IMR-90 (cell line): Measurements from ENCODE around the gene IRAK2. TPM values are rescaled to one million over a fixed set of nuclear protein-coding genes. Genes with fewer than 3 reads are reported as not detected.

Experiments
- ATAC-seq: fragments of 200-7000 bp; cut with Tn5 transposase; 2 replicates; pipeline ENCODE4 v1.9.1; 2020; ENCODE audit warnings: low read depth, mild to moderate bottlenecking, moderate library complexity
- BruUV-seq: library from RNA; stranded (reverse); fragments of 400-500 nt; replicated peaks from 2 replicates; lab custom pipeline; 2021; lab: Mats Ljungman, UMichigan
- CTCF ChIA-PET: fragments of 300-600 bp; formaldehyde crosslinking; extraction: SDS; loops from one replicate; lab custom pipeline; 2021; ENCODE audit warnings: antibody characterized with exemption; lab: Yijun Ruan, JAX
- POLR2A ChIA-PET: fragments of 300-600 bp; sonication (Branson Sonifier 250); formaldehyde crosslinking; loops from one replicate; lab custom pipeline; 2022; ENCODE audit warnings: antibody characterized with exemption; ENCODE audit not compliant: unreplicated experiment; lab: Charles Lee
- DNase-seq: peaks from one replicate; pipeline ENCODE4 v3.0.0; 2013
- H2AFZ ChIP-seq: replicated peaks from 2 replicates; pipeline ENCODE3; 2013; ENCODE audit warnings: low read length, mild to moderate bottlenecking; ENCODE audit not compliant: poor library complexity
- H2AK5ac ChIP-seq: 2 replicates; pipeline ENCODE4 v1.6.1; 2013; ENCODE audit warnings: low read depth, low read length, inconsistent platforms
- H2AK9ac ChIP-seq: replicated peaks from 2 replicates; pipeline ENCODE3; 2013; ENCODE audit warnings: mild to moderate bottlenecking, low read depth, low read length, moderate library complexity; ENCODE audit not compliant: poor library complexity
- H2BK120ac ChIP-seq: 2 replicates; pipeline ENCODE4 v1.6.1; 2013; ENCODE audit warnings: low read depth, low read length, inconsistent platforms
- H2BK15ac ChIP-seq: 3 replicates; pipeline ENCODE4 v1.6.1; 2013; ENCODE audit warnings: low read depth, low read length, inconsistent platforms
- H2BK20ac ChIP-seq: 2 replicates; pipeline ENCODE4 v1.6.1; 2013; ENCODE audit warnings: low read depth, mild to moderate bottlenecking, inconsistent platforms, low read length, moderate library complexity
- H2BK5ac ChIP-seq: 2 replicates; pipeline ENCODE4 v1.6.1; 2013; ENCODE audit warnings: mild to moderate bottlenecking, low read depth, low read length, inconsistent platforms; ENCODE audit not compliant: poor library complexity, severe bottlenecking
- H3K14ac ChIP-seq: replicated peaks from 2 replicates; pipeline ENCODE4 v1.6.1; 2013; ENCODE audit warnings: low read depth, low read length, inconsistent platforms
- H3K18ac ChIP-seq: 2 replicates; pipeline ENCODE4 v1.6.1; 2013; ENCODE audit warnings: low read depth, low read length, control low read depth
- H3K23ac ChIP-seq: 2 replicates; pipeline ENCODE4 v1.6.1; 2013; ENCODE audit warnings: low read depth, low read length, inconsistent platforms
- H3K27ac ChIP-seq: 2 replicates; pipeline ENCODE4 v1.5.1; 2013; ENCODE audit warnings: mild to moderate bottlenecking, control low read depth, low read length; ENCODE audit not compliant: insufficient read depth
- H3K27me3 ChIP-seq: 2 replicates; pipeline ENCODE4 v1.6.1; 2013; ENCODE audit warnings: low read length; ENCODE audit not compliant: control insufficient read depth, insufficient read depth
- H3K36me3 ChIP-seq: 2 replicates; pipeline ENCODE4 v1.6.1; 2013; ENCODE audit warnings: low read length, mixed read lengths; ENCODE audit not compliant: control insufficient read depth, insufficient read depth
- H3K4ac ChIP-seq: 2 replicates; pipeline ENCODE4 v1.6.1; 2013; ENCODE audit warnings: low read depth, low read length, inconsistent platforms
- H3K4me1 ChIP-seq: 2 replicates; pipeline ENCODE4 v1.6.1; 2013; ENCODE audit warnings: low read length, mixed read lengths; ENCODE audit not compliant: control insufficient read depth, insufficient read depth
- H3K4me2 ChIP-seq: 2 replicates; pipeline ENCODE4 v1.6.1; 2013; ENCODE audit warnings: low read depth, mild to moderate bottlenecking, control low read depth, low read length, moderate library complexity
- H3K4me3 ChIP-seq: 2 replicates; pipeline ENCODE4 v1.5.1; 2013; ENCODE audit warnings: low read depth, mild to moderate bottlenecking, control low read depth, low read length, moderate library complexity; ENCODE audit not compliant: insufficient read depth
- H3K56ac ChIP-seq: 2 replicates; pipeline ENCODE4 v1.6.1; 2013; ENCODE audit warnings: low read length, inconsistent platforms; ENCODE audit not compliant: insufficient read depth; ENCODE audit errors: extremely low read depth
- H3K79me1 ChIP-seq, 2 experiments: 2 replicates each; pipeline ENCODE4 v1.6.1; 2013; ENCODE audit warnings: low read length in 2 of 2, inconsistent platforms in 1 of 2, low read depth in 1 of 2
- H3K9ac ChIP-seq: 2 replicates; pipeline ENCODE4 v1.6.1; 2013; ENCODE audit warnings: low read depth, low read length, control low read depth
- H3K9me1 ChIP-seq: 2 replicates; pipeline ENCODE4 v1.6.1; 2013; ENCODE audit warnings: low read length, inconsistent platforms; ENCODE audit not compliant: insufficient read depth
- H3K9me3 ChIP-seq: 2 replicates; pipeline ENCODE4 v1.6.1; 2013; ENCODE audit warnings: low read length; ENCODE audit not compliant: control insufficient read depth, insufficient read depth
- H4K20me1 ChIP-seq: 2 replicates; pipeline ENCODE4 v1.6.1; 2013; ENCODE audit warnings: low read length, inconsistent platforms; ENCODE audit not compliant: insufficient read depth
- H4K5ac ChIP-seq: 2 replicates; pipeline ENCODE4 v1.6.1; 2013; ENCODE audit warnings: mild to moderate bottlenecking, low read depth, low read length, control low read depth
- H4K8ac ChIP-seq, 2 experiments: 2 replicates each; pipeline ENCODE4 v1.6.1; 2013; ENCODE audit warnings: low read depth in 2 of 2, low read length in 2 of 2, control low read depth in 1 of 2, inconsistent platforms in 1 of 2
- H4K91ac ChIP-seq: 2 replicates; pipeline ENCODE4 v1.6.1; 2013; ENCODE audit warnings: low read depth, low read length, inconsistent platforms; ENCODE audit not compliant: insufficient read depth
- CHD1 ChIP-seq: IDR thresholded peaks from 2 replicates; pipeline ENCODE4 v1.6.1; 2012; ENCODE audit warnings: low read depth, low read length, improper control_type of control experiment
- FOS ChIP-seq: fragments of 150-350 bp; IDR thresholded peaks from 2 replicates; pipeline ENCODE4 v1.6.1; 2016; ENCODE audit warnings: low read depth, low read length
- MAFK ChIP-seq: IDR thresholded peaks from 2 replicates; pipeline ENCODE4 v1.6.1; 2012; ENCODE audit warnings: low read depth, low read length, improper control_type of control experiment
- POLR2A ChIP-seq: IDR thresholded peaks from 2 replicates; pipeline ENCODE4 v1.6.1; 2012; ENCODE audit warnings: mild to moderate bottlenecking, low read depth, low read length
- RAD21 ChIP-seq: IDR thresholded peaks from 2 replicates; pipeline ENCODE4 v1.6.1; 2012; ENCODE audit warnings: low read length, improper control_type of control experiment
- RCOR1 ChIP-seq: IDR thresholded peaks from 2 replicates; pipeline ENCODE4 v1.6.1; 2012; ENCODE audit warnings: mild to moderate bottlenecking, low read length, improper control_type of control experiment; ENCODE audit not compliant: insufficient replicate concordance
- RFX5 ChIP-seq: IDR thresholded peaks from 2 replicates; pipeline ENCODE4 v1.8.0; 2012; ENCODE audit warnings: low read depth, mild to moderate bottlenecking, low read length, moderate library complexity
- SMC3 ChIP-seq: fragments of 150-350 bp; IDR thresholded peaks from 2 replicates; pipeline ENCODE4 v1.6.1; 2016; ENCODE audit warnings: low read depth, mild to moderate bottlenecking, antibody characterized with exemption, low read length, moderate library complexity
- WGBS, 2 experiments: methylation state at CpG; one replicate each; pipeline versions ENCODE4 v1.1.5 to v1.1.7; 2013; ENCODE audit warnings: missing lambda C conversion rate in 2 of 2; ENCODE audit not compliant: insufficient read length in 1 of 2; ENCODE audit errors: extremely low coverage in 2 of 2; 5-methylcytosine and 5-hydroxymethylcytosine counted together
- dilution Hi-C: fragments of 300-500 bp; cut with HindIII; formaldehyde crosslinking; loops from one replicate; pipeline ENCODE4 v1.14.3; 2018; ENCODE audit warnings: low sequenced_read_pairs; ENCODE audit not compliant: unreplicated experiment
- in situ Hi-C: fragments of 300-500 bp; cut with MboI; formaldehyde crosslinking; loops from 3 replicates; pipeline ENCODE4 v1.14.3; 2019; ENCODE audit warnings: low sequenced_read_pairs, inconsistent platforms, mixed read lengths
- intact Hi-C: fragments of 100-400 bp; cut with micrococcal nuclease; formaldehyde crosslinking; loops from 2 replicates; pipeline ENCODE4 v1.10.0; 2022
- polyA plus RNA-seq, 3 experiments: library from polyadenylated mRNA; depleted of rRNA; stranded (reverse); fragments of >200 nt; gene quantifications; 2 replicates each; pipeline ENCODE4 v1.2.3, GENCODE V29; 2012; ENCODE audit warnings: low replicate concordance in 1 of 3
- total RNA-seq: library from RNA; depleted of rRNA; stranded (reverse); fragments of >200 nt; gene quantifications from 2 replicates; pipeline ENCODE4 v1.2.3, GENCODE V29; 2012
- TF ChIP-seq, protein P1 (sequence below): fragments of 150-350 bp; IDR thresholded peaks from 2 replicates; pipeline ENCODE4 v1.6.1; 2016; ENCODE audit warnings: low read depth, mild to moderate bottlenecking, low read length, moderate library complexity, borderline replicate concordance

IRAK2 gene
- total and polyA plus RNA-seq, 2 of the 4 experiments (the other 2 are of a cell fraction), result 6.9 to 8.1 TPM

DNA sequence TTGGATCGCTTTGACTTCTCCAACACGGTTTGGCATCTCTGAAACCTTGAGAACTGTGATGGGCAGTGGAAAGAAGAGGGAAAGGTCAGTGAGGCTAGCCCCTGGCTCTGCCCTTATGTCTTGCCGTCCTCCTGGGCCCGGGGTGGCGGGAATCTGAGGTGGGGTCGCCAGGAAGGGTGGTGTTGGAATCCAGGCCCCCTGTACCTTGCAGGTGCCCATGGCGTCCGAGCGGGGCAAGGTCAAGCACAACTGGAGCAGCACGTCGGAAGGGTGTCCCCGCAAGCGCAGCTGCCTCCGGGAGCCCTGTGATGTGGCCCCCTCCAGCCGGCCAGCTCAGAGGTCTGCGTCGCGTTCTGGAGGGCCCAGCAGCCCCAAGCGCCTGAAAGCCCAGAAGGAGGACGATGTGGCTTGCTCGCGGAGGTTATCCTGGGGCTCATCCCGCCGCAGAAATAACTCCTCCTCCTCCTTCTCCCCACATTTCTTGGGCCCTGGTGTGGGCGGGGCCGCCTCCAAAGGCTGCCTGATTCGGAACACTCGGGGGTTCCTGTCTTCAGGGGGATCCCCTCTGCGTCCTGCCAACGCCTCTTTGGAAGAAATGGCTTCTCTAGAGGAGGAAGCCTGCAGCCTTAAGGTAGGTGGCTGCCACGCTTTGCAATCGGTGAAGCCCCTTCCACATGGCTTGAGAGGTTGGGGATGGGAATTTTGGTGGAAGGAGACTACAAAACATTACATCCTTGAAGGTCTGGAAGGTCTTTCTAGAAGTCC lies 84.4 kb downstream of the IRAK2 start:
- ATAC-seq (peak; percentile 22), DNase-seq (peak; percentile 2)
- Histone ChIP-seq H3K4me3 (peak overlapping the region; percentile 73), H4K8ac (peak overlapping the region; percentile 51 to 75), H2BK120ac (0 out of 2 replicates have a peak overlapping the region, but pooled peaks have one; percentile 38), H2BK20ac (no peak overlapping the region), H2AK5ac (peak overlapping the region; percentile 87), H3K27me3 (no peaks in the 10 kb centered on the region), H4K91ac (peak overlapping the region; percentile 42), H3K56ac (peak overlapping the region; percentile 44; the same call in 1 of the 2 replicates), H3K79me1 (peaks cover 28 to 49% of the 10 kb centered on the region in 2 experiments), H3K9me3 (0 out of 2 replicates have a peak, but pooled peaks cover 4% of the 10 kb centered on the region), H2AK9ac (peak overlapping the region; percentile 95), H2BK15ac (peak overlapping the region; percentile 17; the same call in 1 of the 3 replicates), H3K4ac (peak overlapping the region; percentile 53), H3K27ac (peak overlapping the region; percentile 64), H4K20me1 (peaks cover 25% of the 10 kb centered on the region), H3K36me3 (peaks cover 11% of the 10 kb centered on the region), H3K4me2 (peak overlapping the region; percentile 93), H3K9ac (peak overlapping the region; percentile 86), H3K4me1 (peaks cover 5% of the 10 kb centered on the region; the same call in 1 of the 2 replicates), H4K5ac (peak overlapping the region; percentile 44; the same call in 1 of the 2 replicates), H2BK5ac (peak overlapping the region; percentile 10), H3K14ac (peak overlapping the region; percentile 97), H3K18ac (peak overlapping the region; percentile 51; the same call in 1 of the 2 replicates), H3K23ac (peak overlapping the region; percentile 99), H3K9me1 (peaks cover 16% of the 10 kb centered on the region), H2AFZ (peak overlapping the region; percentile 83)
- dilution Hi-C loops (no loop called here), intact Hi-C loops (no loop called here), in situ Hi-C loops (no loop called here)
- WGBS, 2 experiments, result 0% methylated on average over 16 of the region's 32 CpGs; no CpG with 5 or more reads in 1 of the 2 experiments
- BruUV-seq, result no TSS peak
- ChIA-PET CTCF (interaction anchor here (1.3 kb wide), 1 partner anchor 14 kb away, joined by 5 read pairs; no protein-coding TSS in a partner anchor), POLR2A (interaction anchor here (0.6 kb wide), 1 partner anchor 134 kb away, joined by 4 read pairs; no protein-coding TSS in a partner anchor)
- TF ChIP-seq RFX5, result no peak
- TF ChIP-seq RAD21, result no peak
- no peak for TF ChIP-seq POLR2A
- no peak for TF ChIP-seq SMC3
- TF ChIP-seq RCOR1, result no peak
- no peak for TF ChIP-seq MAFK
- no peak for TF ChIP-seq FOS
- TF ChIP-seq CHD1, result no peak
- TF ChIP-seq, protein P1, sequence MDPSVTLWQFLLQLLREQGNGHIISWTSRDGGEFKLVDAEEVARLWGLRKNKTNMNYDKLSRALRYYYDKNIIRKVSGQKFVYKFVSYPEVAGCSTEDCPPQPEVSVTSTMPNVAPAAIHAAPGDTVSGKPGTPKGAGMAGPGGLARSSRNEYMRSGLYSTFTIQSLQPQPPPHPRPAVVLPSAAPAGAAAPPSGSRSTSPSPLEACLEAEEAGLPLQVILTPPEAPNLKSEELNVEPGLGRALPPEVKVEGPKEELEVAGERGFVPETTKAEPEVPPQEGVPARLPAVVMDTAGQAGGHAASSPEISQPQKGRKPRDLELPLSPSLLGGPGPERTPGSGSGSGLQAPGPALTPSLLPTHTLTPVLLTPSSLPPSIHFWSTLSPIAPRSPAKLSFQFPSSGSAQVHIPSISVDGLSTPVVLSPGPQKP, result no peak
